ENCODE results near the gene PTOV1. TPM values are rescaled to one million over a fixed set of nuclear protein-coding genes. Genes with fewer than 3 reads are reported as not detected.

Gene PTOV1
- total and polyA plus RNA-seq, 2 of the 13 experiments (the other 11 are each of a cell fraction or from before 2014, with no cell fraction given) = 63.5 to 68.5 TPM

- H4K20me1 ChIP-seq (ENCODE audit: insufficient read depth, low read length) = no peaks in the 10 kb centered on the region
- ATAC-seq (no peak), FAIRE-seq (no peak), DNase-seq (ENCODE audit: low spot score) (no peak)
- CTCF ChIA-PET (ENCODE audit: low intra/inter-chr PET ratio, low total read pairs) = no interaction called here
- BruUV-seq (replicated peaks) = no TSS peak
- TF ChIP-seq SNAPC5 (CRISPR knock-in tag; IDR thresholded peaks at IDR 0.05; ENCODE audit: borderline replicate concordance) (no peak), PITX1 (CRISPR knock-in tag; IDR thresholded peaks at IDR 0.05) (no peak), GATA4 (IDR thresholded peaks at IDR 0.05; ENCODE audit: borderline replicate concordance, low read depth) (no peak), KLF16 (CRISPR knock-in tag; IDR thresholded peaks at IDR 0.05) (no peak), ZNF672 (CRISPR knock-in tag; IDR thresholded peaks at IDR 0.05) (no peak), BRF2 (CRISPR knock-in tag; IDR thresholded peaks at IDR 0.05) (no peak), GMEB1 (CRISPR knock-in tag; IDR thresholded peaks at IDR 0.05; ENCODE audit: borderline replicate concordance) (no peak), ZNF33B (CRISPR knock-in tag; IDR thresholded peaks at IDR 0.05) (no peak), HMGA1 (CRISPR knock-in tag; conservative IDR thresholded peaks at IDR 0.05) (no peak)
- no peaks in the 10 kb centered on the region for H3K79me2 ChIP-seq (ENCODE audit: insufficient read depth, low read length)
- intact Hi-C loops (cut with micrococcal nuclease; ENCODE audit: unreplicated experiment) = loop anchor here (10.0 kb wide), 1 partner anchor 48 kb away; the partner anchor contains the start of genes AP2A1 and TSKS
- H3K36me3 ChIP-seq (replicated peaks in 1 of 2; ENCODE audit: control insufficient read depth in 1 of 2, insufficient read depth in 2 of 2, low read length in 2 of 2) = no peaks in the 10 kb centered on the region
- POLR2A ChIA-PET = no interaction called here
- peaks cover 14% of the 10 kb centered on the region for H3K4me1 ChIP-seq (ENCODE audit: insufficient read depth, low read length)
- H3K27me3 ChIP-seq (ENCODE audit: control insufficient read depth in 1 of 2, insufficient read depth in 2 of 2, low read length in 2 of 2) = no peaks in the 10 kb centered on the region
- 77% methylated on average over 7 of the region's 11 CpGs for WGBS (ENCODE audit: low lambda C conversion rate)
- H3K9ac ChIP-seq (ENCODE audit: insufficient read depth, low read depth, low read length) = no peak overlapping the region
- H2AFZ ChIP-seq (ENCODE audit: low read length) = no peak overlapping the region
- in situ Hi-C loops (cut with HindIII; ENCODE audit: extremely low pct_ligation_motif_present, low pct_unique_long_range_greater_than_20kb) = no loop called here
- H3K27ac ChIP-seq (ENCODE audit: extremely low read length, insufficient read depth, low read length) = no peak overlapping the region
- no peaks in the 10 kb centered on the region for H3K9me3 ChIP-seq (ENCODE audit: low read length)
- H3K4me3 ChIP-seq (replicated peaks in 1 of 3; ENCODE audit: insufficient read depth in 1 of 3, low read depth in 2 of 3, low read length in 3 of 3) = no peak overlapping the region
- H3K4me2 ChIP-seq (ENCODE audit: low read depth, low read length) = no peak overlapping the region
Observed at GRCh38 chr19:49812452-49812996, 38.4 kb upstream of the PTOV1 start.

Measured in HepG2 (cell line).